NCI-H1092 (cell line): Measurements from ENCODE around the gene FOXO3.
"Not testable (repeated sequence)": the region's sequence is repeated elsewhere in the genome, so short reads cannot be mapped to it uniquely, and the experiment has no call there.

Source experiments
- DNase-seq: peaks from one replicate; lab custom pipeline; 2025; lab: John Stamatoyannopoulos, UW

Gene FOXO3

GRCh38 chr6:108661982-108662381 lies 101.3 kb downstream of the FOXO3 start:
- DNase-seq: no peak

DNA sequence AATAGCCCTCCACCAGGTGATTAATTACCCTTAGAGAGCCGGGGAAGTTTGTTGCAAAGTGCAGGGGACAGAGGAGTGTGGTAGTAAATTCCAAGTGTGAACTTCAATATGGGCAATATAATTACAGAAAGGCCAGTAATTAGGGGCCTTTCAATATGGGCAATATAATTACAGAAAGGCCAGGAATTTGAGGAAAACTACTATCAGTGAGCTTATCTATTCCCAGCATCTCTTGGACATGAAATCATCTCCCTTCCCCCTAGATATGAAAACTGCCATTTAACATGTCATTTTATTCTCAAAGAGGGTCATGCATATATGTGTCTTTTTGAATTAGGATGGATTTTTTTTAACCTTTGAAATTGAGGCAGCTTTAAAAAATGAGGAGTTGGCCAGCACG lies 102.0 kb downstream of the FOXO3 start:
- no peak for DNase-seq

- not testable (repeated sequence) for DNase-seq
Observed at GRCh38 chr6:108663494-108664064, 102.9 kb downstream of the FOXO3 start.

- no peak for DNase-seq
Observed at GRCh38 chr6:108665495-108666196, 104.9 kb downstream of the FOXO3 start.

DNA sequence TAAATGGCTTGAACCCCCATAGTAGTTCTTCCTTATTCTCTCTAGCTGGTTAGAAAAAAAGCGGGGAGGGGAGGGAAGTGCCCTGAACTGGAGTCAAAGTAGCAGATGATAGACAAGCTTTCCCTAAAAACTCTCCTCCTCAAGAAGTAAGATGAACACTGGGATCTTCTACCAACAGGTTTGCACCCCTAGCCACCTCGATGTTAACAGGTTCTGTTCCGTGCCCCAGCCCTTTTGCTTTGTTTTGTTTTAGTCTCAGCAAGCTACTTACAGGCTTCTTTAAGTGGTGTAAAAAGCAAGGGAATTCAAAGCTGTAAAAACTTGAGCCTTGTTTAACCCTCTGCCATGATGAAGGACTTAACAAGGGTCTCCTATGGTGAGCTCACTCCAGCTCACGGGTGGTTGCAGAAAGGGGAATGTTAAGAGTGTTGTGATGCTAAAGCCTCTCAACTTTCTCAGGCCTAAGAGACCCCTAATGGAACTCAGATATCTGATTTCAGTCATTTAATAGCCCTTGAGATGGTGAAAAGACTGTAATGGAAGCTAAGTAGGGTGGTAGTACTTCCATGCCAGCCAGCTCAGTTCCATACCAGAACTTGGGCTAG lies 106.0 kb downstream of the FOXO3 start:
- no peak for DNase-seq

- DNase-seq: no peak
Observed at GRCh38 chr6:108667993-108668392, 107.3 kb downstream of the FOXO3 start.

DNA sequence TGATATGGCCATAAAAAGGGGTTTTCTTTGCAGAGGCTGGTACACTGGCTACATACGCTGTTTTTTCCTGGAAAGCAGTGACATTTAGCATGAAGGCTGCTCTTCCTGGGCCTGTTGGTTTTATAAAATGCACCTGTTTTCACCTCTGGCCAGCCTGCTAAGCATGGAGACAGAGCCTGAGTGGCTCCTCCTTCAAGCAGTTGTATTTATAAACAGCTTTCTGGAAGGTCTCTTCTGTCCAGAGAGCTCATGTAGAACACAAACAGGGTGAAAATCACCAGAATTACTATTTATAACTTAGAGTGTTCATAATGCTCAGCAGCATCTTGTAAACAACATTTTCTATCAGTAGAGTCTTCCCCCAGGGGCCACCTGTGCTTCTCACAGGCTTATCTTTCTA lies 109.0 kb downstream of the FOXO3 start:
- no peak for DNase-seq

DNA sequence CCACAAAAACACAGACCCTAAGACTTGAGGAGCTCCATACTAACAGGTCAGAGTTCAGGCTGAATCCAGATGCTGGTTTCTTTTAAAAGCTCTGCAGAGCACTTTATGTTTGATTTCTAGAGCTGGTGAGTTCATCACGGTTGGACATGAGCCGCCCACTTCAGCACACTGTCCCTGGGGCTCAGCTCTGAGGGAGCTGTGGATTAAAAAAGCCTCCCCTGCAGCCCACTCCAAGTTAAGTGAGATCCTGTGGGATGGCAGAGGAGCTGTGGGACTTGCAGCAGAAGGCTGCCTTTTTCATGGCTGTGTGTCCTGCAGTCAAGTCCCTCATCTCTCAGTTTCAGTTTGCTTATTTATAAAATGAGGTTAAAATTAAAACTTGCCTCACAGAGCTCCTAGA lies 110.5 kb downstream of the FOXO3 start:
- no peak for DNase-seq

DNA sequence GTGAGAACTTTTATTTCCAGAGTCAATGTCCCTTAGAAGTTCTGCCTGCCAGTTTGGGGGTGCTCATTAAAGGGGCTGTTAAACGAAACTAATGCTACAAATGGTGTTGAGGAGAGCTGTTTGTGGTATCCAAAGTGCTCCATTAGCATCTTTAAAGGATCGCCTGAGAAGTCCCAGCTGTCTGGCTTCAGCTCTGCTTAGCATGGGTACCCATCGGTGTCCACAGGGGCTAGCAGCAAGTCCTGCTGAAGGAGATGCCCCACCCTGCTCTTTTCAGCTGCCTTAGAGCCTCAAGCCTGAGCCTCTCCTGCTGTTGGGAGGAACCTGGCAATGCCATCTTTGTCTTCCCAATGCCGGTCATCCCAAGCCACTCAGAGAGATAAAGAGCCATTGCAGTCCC lies 111.1 kb downstream of the FOXO3 start:
- DNase-seq: no peak

GRCh38 chr6:108672641-108673040 lies 111.9 kb downstream of the FOXO3 start:
- no peak for DNase-seq

DNA sequence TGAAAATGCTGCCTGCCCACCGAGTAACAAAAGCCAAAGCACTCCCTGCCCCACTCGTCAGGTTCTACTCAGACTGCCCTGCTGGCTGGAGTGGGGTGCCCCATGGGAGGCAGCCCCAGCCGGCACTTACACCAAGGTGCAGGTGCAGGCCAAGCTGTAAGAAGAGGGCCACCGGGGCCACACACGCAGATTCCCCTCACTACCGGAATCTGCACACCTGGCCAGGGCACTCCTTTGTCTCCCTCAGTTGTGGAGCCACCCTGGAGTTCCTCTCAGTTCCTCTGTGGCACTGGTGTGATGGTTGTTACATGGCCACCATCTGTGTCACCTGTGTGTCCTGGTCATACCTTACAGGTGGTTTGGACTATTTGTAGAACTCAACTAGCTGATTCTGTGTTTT lies 112.4 kb downstream of the FOXO3 start:
- no peak for DNase-seq

GRCh38 chr6:108673602-108674001 lies 112.9 kb downstream of the FOXO3 start:
- no peak for DNase-seq

- no peak for DNase-seq
Observed at GRCh38 chr6:108675226-108676200, 114.8 kb downstream of the FOXO3 start.

GRCh38 chr6:108676555-108676954 lies 115.8 kb downstream of the FOXO3 start:
- no peak for DNase-seq

- DNase-seq: no peak
Observed at GRCh38 chr6:108677357-108677756, 116.6 kb downstream of the FOXO3 start.

- DNase-seq: no peak
Observed at GRCh38 chr6:108677894-108678293, 117.2 kb downstream of the FOXO3 start.

DNA sequence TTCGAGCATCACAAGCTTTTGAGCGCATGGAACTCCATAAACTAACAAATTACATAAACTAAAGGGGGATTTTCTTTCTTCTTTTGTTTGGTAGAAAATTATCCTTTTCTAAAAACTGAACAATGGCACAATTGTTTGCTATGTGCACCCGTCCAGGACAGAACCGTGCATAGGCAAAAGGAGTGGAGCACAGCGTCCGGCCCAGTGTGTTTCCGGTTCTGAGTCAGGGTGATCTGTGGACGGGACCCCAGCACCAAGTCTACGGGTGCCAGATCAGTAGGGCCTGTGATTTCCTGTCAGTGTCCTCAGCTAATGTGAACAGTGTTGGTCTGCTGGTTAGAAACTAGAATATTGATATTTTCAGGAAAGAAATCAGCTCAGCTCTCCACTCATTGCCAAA lies 119.6 kb downstream of the FOXO3 start:
- DNase-seq: not testable (repeated sequence)

- DNase-seq: not testable (repeated sequence)
Observed at GRCh38 chr6:108681721-108682120, 121.0 kb downstream of the FOXO3 start.

GRCh38 chr6:108682383-108683119 lies 121.8 kb downstream of the FOXO3 start:
- not testable (repeated sequence) for DNase-seq

DNA sequence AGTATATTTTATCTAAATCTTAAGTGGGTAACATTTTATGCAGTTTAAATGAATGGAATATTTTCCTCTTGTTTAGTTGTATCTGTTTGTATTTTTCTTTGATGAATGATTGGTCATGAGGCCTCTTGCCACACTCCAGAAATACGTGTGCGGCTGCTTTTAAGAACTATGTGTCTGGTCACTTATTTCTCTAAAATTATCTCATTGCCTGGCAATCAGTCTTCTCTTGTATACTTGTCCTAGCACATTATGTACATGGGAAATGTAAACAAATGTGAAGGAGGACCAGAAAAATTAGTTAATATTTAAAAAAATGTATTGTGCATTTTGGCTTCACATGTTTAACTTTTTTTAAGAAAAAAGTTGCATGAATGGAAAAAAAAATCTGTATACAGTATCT lies 123.3 kb downstream of the FOXO3 start:
- DNase-seq: not testable (repeated sequence)

DNA sequence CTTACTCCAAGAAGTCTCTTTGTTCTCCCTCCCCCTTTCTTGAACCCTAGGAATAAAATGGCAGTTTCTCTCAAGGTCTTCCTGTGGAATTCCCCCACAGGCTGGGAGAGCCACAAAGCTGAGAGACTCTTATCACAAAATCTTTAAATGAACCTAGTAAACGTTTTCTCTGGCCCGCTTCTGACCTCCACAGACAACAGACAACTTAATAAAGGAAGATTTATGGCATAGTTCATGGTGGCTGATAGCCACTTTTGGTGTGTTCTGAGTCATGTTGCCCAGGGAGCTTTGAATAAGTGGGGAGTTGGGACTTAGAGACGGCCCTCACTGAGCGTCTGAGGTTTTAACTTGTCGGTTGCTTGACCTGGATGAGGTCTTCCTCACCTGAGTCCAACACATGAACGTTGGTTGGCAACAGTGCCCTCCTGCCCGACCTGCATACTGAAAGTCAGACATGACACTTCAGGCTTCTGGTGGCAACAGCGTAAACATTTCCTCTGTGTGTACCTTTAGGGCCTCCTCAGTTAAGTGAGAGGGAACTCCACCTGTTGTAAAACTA lies 124.1 kb downstream of the FOXO3 start:
- no peak for DNase-seq
